IMR-90 (cell line): Measurements from ENCODE around the gene ABCA6.

Experiments
- CEBPB ChIP-seq: IDR thresholded peaks from 2 replicates; pipeline ENCODE4 v1.6.1; 2012; ENCODE audit warnings: low read depth, low read length, improper control_type of control experiment
- CHD1 ChIP-seq: IDR thresholded peaks from 2 replicates; pipeline ENCODE4 v1.6.1; 2012; ENCODE audit warnings: low read depth, low read length, improper control_type of control experiment
- ELK1 ChIP-seq: fragments of 150-350 bp; IDR thresholded peaks from 2 replicates; pipeline ENCODE4 v1.6.1; 2016; ENCODE audit warnings: low read depth, mild to moderate bottlenecking, low read length, moderate library complexity, borderline replicate concordance
- FOS ChIP-seq: fragments of 150-350 bp; IDR thresholded peaks from 2 replicates; pipeline ENCODE4 v1.6.1; 2016; ENCODE audit warnings: low read depth, low read length
- MAFK ChIP-seq: IDR thresholded peaks from 2 replicates; pipeline ENCODE4 v1.6.1; 2012; ENCODE audit warnings: low read depth, low read length, improper control_type of control experiment
- MAZ ChIP-seq: IDR thresholded peaks from 2 replicates; pipeline ENCODE4 v1.6.1; 2012; ENCODE audit warnings: low read depth, mild to moderate bottlenecking, low read length, improper control_type of control experiment, moderate library complexity, borderline replicate concordance
- POLR2A ChIP-seq: IDR thresholded peaks from 2 replicates; pipeline ENCODE4 v1.6.1; 2012; ENCODE audit warnings: mild to moderate bottlenecking, low read depth, low read length
- RAD21 ChIP-seq: IDR thresholded peaks from 2 replicates; pipeline ENCODE4 v1.6.1; 2012; ENCODE audit warnings: low read length, improper control_type of control experiment
- RCOR1 ChIP-seq: IDR thresholded peaks from 2 replicates; pipeline ENCODE4 v1.6.1; 2012; ENCODE audit warnings: mild to moderate bottlenecking, low read length, improper control_type of control experiment; ENCODE audit not compliant: insufficient replicate concordance
- RFX5 ChIP-seq: IDR thresholded peaks from 2 replicates; pipeline ENCODE4 v1.8.0; 2012; ENCODE audit warnings: low read depth, mild to moderate bottlenecking, low read length, moderate library complexity
- SMC3 ChIP-seq: fragments of 150-350 bp; IDR thresholded peaks from 2 replicates; pipeline ENCODE4 v1.6.1; 2016; ENCODE audit warnings: low read depth, mild to moderate bottlenecking, antibody characterized with exemption, low read length, moderate library complexity
- USF2 ChIP-seq: fragments of 150-350 bp; IDR thresholded peaks from 2 replicates; pipeline ENCODE4 v1.6.1; 2017; ENCODE audit warnings: mild to moderate bottlenecking, antibody characterized with exemption, low read length, low read depth
- TF ChIP-seq, protein P1 (sequence below): conservative IDR thresholded peaks from 2 replicates; pipeline ENCODE4 v1.5.1; 2012; ENCODE audit warnings: mild to moderate bottlenecking, low read depth, low read length, improper control_type of control experiment

DNA sequence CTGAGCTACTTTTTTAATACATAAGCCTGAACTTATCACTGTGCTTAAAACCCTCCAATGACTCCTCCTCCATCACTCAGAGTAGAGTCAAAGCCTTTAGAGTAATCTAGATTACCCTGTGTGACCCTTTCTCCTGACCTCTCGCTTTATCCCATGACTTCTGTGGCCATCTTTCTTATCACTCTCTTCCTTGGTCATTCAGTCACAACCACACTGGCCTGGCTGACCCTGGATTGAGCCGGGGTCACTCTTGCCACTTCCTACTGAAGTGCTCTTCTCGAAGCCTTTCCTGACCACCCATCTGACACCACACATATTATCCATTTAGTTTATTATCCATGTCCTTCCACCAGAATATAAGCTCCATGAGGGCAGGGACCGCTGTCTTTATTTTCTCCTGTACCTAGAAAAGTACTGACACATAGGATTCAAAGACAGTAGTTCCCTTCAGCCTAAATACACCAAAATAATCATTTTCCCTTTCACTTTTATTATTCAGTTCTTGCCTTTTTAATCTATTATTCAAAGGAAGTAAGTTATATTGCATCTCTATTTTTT is 53.0 kb downstream of the ABCA6 start:
- TF ChIP-seq, protein P1, sequence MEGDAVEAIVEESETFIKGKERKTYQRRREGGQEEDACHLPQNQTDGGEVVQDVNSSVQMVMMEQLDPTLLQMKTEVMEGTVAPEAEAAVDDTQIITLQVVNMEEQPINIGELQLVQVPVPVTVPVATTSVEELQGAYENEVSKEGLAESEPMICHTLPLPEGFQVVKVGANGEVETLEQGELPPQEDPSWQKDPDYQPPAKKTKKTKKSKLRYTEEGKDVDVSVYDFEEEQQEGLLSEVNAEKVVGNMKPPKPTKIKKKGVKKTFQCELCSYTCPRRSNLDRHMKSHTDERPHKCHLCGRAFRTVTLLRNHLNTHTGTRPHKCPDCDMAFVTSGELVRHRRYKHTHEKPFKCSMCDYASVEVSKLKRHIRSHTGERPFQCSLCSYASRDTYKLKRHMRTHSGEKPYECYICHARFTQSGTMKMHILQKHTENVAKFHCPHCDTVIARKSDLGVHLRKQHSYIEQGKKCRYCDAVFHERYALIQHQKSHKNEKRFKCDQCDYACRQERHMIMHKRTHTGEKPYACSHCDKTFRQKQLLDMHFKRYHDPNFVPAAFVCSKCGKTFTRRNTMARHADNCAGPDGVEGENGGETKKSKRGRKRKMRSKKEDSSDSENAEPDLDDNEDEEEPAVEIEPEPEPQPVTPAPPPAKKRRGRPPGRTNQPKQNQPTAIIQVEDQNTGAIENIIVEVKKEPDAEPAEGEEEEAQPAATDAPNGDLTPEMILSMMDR = no peak
- TF ChIP-seq POLR2A (no peak), ELK1 (no peak), RAD21 (no peak), USF2 (no peak), CEBPB (no peak), RCOR1 (no peak), FOS (no peak), MAFK (no peak), CHD1 (no peak), RFX5 (no peak), SMC3 (no peak), MAZ (no peak)
